ENCODE data around the gene COA5. TPM values are rescaled to one million over a fixed set of nuclear protein-coding genes. Genes with fewer than 3 reads are reported as not detected.

COA5 gene
- total and polyA plus RNA-seq, 2 donors (not counting 1 experiment from before 2014, with no cell fraction given): 22.5 to 38.6 TPM

DNA sequence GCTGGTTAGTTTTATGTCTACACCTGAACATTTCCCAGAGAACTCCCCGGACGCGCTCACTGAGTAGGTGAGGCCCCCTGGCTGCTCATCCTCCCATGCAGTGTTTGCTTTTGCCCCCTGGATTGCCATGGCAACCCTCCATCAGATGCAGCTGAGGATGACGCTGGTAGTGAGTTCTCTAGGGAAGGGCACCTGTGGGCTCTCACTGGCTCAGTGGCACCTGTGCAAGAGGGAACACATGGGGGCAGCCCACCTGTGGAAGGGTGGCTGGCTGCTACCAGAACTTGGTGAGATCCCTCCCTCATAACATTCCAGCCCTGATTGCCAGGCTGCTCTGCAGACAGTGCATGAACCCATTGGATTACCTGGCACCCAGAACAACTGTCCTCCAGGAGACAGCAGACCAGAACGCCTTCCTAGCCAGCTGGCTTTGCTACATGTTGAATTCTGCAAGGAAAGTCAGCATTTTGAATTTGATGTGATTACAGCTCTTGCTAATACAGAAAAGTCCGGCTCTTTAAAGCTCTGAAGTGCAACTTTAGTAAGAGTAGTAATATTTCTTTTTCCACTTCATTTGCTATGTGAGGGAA lies 21.7 kb downstream of the COA5 start:
- Histone ChIP-seq H3K4me1 (ENCODE audit: control insufficient read depth, extremely low read depth, insufficient read depth, low read length) (no peaks in the 10 kb centered on the region), H3K9me3 (ENCODE audit: control insufficient read depth, insufficient read depth, low read depth, low read length) (no peaks in the 10 kb centered on the region), H3K79me2 (ENCODE audit: control insufficient read depth, insufficient read depth, low read length) (no peaks in the 10 kb centered on the region), H3K27ac (ENCODE audit: insufficient read depth, low read length) (no peak overlapping the region), H3K36me3 (ENCODE audit: control insufficient read depth, insufficient read depth, low read length) (no peaks in the 10 kb centered on the region), H3K27me3 (ENCODE audit: control insufficient read depth, insufficient read depth, low read length) (no peaks in the 10 kb centered on the region), H2AFZ (ENCODE audit: low read length) (no peak overlapping the region), H4K20me1 (ENCODE audit: control insufficient read depth, extremely low read depth, insufficient read depth, low read length) (no peaks in the 10 kb centered on the region), H3K4me3 (replicated peaks in 1 of 4; ENCODE audit: control extremely low read depth in 1 of 4, insufficient read depth in 1 of 4, low read depth in 3 of 4, low read length in 4 of 4) (no peak overlapping the region), H3K4me2 (ENCODE audit: extremely low read depth, insufficient read depth, low read length) (no peak overlapping the region), H3K9ac (ENCODE audit: insufficient read depth, low read length) (no peak overlapping the region)
- no peak for DNase-seq (ENCODE audit: low read depth in 2 of 2)
- TF ChIP-seq EZH2 (IDR thresholded peaks at IDR 0.05; ENCODE audit: low read length, missing control alignments): no peak
- TF ChIP-seq, protein P1, sequence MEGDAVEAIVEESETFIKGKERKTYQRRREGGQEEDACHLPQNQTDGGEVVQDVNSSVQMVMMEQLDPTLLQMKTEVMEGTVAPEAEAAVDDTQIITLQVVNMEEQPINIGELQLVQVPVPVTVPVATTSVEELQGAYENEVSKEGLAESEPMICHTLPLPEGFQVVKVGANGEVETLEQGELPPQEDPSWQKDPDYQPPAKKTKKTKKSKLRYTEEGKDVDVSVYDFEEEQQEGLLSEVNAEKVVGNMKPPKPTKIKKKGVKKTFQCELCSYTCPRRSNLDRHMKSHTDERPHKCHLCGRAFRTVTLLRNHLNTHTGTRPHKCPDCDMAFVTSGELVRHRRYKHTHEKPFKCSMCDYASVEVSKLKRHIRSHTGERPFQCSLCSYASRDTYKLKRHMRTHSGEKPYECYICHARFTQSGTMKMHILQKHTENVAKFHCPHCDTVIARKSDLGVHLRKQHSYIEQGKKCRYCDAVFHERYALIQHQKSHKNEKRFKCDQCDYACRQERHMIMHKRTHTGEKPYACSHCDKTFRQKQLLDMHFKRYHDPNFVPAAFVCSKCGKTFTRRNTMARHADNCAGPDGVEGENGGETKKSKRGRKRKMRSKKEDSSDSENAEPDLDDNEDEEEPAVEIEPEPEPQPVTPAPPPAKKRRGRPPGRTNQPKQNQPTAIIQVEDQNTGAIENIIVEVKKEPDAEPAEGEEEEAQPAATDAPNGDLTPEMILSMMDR (conservative IDR thresholded peaks at IDR 0.05 in 1 of 2, IDR thresholded peaks at IDR 0.05 in 1 of 2; ENCODE audit: low read depth in 1 of 2, low read length in 2 of 2): no peak

DNA sequence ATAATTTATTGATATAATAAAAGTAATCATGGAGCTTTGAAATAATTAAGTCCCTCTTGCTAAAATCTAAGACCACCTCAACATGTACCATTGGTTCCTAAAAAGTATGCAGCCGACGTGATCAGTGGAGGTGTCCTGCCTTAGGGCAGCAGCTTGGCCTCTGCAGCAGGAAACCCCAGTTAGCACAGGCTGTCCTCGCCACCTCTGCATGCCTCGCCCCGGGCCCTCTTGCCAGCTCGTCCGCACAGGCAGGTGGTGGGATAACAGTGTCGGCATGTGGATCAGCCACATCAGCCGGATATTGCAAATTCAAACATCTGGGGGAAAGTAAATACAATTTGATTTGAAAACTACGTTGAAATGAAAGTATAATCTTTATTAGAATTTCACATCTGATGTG lies 22.9 kb downstream of the COA5 start:
- Histone ChIP-seq H3K79me2 (ENCODE audit: control insufficient read depth, insufficient read depth, low read length) (no peaks in the 10 kb centered on the region), H3K4me3 (replicated peaks in 1 of 4; ENCODE audit: control extremely low read depth in 1 of 4, insufficient read depth in 1 of 4, low read depth in 3 of 4, low read length in 4 of 4) (no peak overlapping the region), H3K4me2 (ENCODE audit: extremely low read depth, insufficient read depth, low read length) (no peak overlapping the region), H3K4me1 (ENCODE audit: control insufficient read depth, extremely low read depth, insufficient read depth, low read length) (no peaks in the 10 kb centered on the region), H3K27ac (ENCODE audit: insufficient read depth, low read length) (no peak overlapping the region), H3K36me3 (ENCODE audit: control insufficient read depth, insufficient read depth, low read length) (no peaks in the 10 kb centered on the region), H4K20me1 (ENCODE audit: control insufficient read depth, extremely low read depth, insufficient read depth, low read length) (no peaks in the 10 kb centered on the region), H3K9ac (ENCODE audit: insufficient read depth, low read length) (no peak overlapping the region), H3K9me3 (ENCODE audit: control insufficient read depth, insufficient read depth, low read depth, low read length) (no peaks in the 10 kb centered on the region), H3K27me3 (ENCODE audit: control insufficient read depth, insufficient read depth, low read length) (no peaks in the 10 kb centered on the region), H2AFZ (ENCODE audit: low read length) (no peak overlapping the region)
- TF ChIP-seq EZH2 (IDR thresholded peaks at IDR 0.05; ENCODE audit: low read length, missing control alignments): no peak
- DNase-seq (ENCODE audit: low read depth in 2 of 2): no peak

DNA sequence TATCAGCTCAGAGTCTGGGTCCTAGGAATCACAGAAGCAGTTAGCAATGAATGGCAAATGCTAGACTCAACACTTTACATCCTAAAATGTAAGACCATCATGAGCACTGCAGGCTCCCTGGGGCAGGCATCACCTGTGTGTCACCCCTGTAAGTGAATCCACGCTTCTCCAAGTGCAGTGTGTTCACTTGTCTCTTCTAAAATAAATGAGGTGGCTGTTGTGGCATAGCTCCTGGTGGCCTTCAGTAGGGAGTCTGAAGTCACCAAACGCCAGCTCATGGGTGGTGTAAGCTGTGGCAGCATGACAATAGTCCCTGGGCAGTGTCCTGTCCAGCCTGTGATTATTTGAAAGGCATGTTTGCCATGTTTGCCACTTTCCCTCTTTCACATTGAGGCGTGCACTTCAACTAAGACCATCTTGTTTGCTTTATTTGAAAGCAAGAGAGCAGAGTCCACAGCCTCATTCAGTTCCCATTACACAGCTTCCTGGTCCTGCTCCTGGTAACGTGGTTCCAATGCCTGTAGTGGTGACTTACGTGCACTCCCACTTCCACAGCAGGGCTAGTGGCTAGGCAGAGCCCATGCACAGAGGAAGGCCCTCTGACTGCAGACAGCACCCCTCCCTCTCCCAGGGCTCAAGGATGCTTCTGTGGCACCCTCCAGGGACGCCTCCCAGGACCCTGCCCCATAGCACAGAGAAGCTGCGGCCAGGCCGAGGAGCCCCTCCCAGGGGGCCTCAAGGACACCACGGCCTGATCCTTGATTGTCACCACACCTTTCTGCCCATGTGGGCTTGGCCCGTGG lies 24.3 kb downstream of the COA5 start:
- no peak overlapping the region for H3K4me3 ChIP-seq (replicated peaks in 1 of 4; ENCODE audit: control extremely low read depth in 1 of 4, insufficient read depth in 1 of 4, low read depth in 3 of 4, low read length in 4 of 4)
- H3K79me2 ChIP-seq (ENCODE audit: control insufficient read depth, insufficient read depth, low read length): no peaks in the 10 kb centered on the region
- H3K27me3 ChIP-seq (ENCODE audit: control insufficient read depth, insufficient read depth, low read length): no peaks in the 10 kb centered on the region
- no peak for TF ChIP-seq EZH2 (IDR thresholded peaks at IDR 0.05; ENCODE audit: low read length, missing control alignments)
- TF ChIP-seq, protein P1 (conservative IDR thresholded peaks at IDR 0.05 in 1 of 2, IDR thresholded peaks at IDR 0.05 in 1 of 2; ENCODE audit: low read depth in 1 of 2, low read length in 2 of 2): no peak
- H4K20me1 ChIP-seq (ENCODE audit: control insufficient read depth, extremely low read depth, insufficient read depth, low read length): no peaks in the 10 kb centered on the region
- H3K27ac ChIP-seq (ENCODE audit: insufficient read depth, low read length): no peak overlapping the region
- no peak overlapping the region for H3K9ac ChIP-seq (ENCODE audit: insufficient read depth, low read length)
- no peak overlapping the region for H3K4me2 ChIP-seq (ENCODE audit: extremely low read depth, insufficient read depth, low read length)
- no peaks in the 10 kb centered on the region for H3K9me3 ChIP-seq (ENCODE audit: control insufficient read depth, insufficient read depth, low read depth, low read length)
- H3K36me3 ChIP-seq (ENCODE audit: control insufficient read depth, insufficient read depth, low read length): no peaks in the 10 kb centered on the region
- no peak overlapping the region for H2AFZ ChIP-seq (ENCODE audit: low read length)
- no peaks in the 10 kb centered on the region for H3K4me1 ChIP-seq (ENCODE audit: control insufficient read depth, extremely low read depth, insufficient read depth, low read length)
- no peak for DNase-seq (ENCODE audit: low read depth in 2 of 2)
